Activated gamma-delta T cell treated with Interleukin-2 at 50 U/mL for 16 hours (primary cell): Measurements from ENCODE around the gene C14orf119.

ENCODE experiments used
- DNase-seq: peaks from one replicate; pipeline ENCODE4 v3.0.0-alpha.2; 2020

C14orf119 gene, protein sequence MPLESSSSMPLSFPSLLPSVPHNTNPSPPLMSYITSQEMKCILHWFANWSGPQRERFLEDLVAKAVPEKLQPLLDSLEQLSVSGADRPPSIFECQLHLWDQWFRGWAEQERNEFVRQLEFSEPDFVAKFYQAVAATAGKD

DNA sequence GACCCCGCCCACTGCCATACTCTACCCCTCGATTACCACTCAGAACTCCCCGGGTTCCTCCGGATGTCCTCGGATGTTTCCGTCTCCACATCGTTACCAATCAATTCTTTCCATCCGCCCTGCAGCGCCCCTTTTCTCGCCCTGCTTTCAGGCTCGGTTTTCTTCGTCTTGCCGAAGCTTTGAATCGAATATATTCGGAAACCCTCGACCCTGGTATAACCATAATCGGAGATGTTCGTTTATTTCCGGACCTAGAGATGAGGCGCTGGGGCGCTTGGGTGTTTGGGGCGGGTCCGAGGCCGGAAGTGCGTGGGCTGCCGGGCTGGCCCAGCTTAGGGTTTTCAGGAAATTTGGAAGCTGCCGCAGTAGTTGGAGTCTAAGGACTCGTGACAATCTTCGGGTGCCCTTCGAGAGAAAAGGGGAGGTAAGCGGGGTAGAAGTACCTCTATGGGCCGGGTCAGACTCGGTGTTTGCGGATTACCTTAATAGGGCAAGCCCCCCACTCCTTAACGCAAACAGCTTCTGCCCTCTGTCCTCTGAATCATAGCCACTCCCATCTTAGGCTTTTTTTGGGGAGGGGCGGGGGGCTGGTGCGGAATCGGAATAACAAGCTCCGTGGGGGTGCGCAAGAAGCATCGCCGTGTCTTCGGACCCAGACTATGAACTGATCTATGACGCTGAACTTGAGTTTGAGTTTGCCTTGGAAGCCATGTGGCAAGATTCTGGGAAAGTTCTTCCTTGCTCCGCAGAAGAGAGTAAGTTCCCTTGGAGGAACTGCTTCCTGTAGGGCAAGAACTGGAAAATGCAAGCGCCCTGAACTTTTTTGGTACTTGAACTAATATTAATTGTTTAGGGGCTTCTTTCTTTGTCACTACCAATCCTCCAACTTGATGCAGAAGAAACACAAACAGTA lies at the start of gene C14orf119:
Gene C14orf119 (plus strand): TSS at position 310 of the 913 bp plus-strand sequence. CDS start 2,154 bp downstream, outside the sequence.
- DNase-seq: peak; percentile 100

GRCh38 chr14:23047034-23047634 lies 48.2 kb upstream of the C14orf119 start:
- no peak for DNase-seq

GRCh38 chr14:23047751-23048693 lies 47.3 kb upstream of the C14orf119 start:
- no peak for DNase-seq

DNA sequence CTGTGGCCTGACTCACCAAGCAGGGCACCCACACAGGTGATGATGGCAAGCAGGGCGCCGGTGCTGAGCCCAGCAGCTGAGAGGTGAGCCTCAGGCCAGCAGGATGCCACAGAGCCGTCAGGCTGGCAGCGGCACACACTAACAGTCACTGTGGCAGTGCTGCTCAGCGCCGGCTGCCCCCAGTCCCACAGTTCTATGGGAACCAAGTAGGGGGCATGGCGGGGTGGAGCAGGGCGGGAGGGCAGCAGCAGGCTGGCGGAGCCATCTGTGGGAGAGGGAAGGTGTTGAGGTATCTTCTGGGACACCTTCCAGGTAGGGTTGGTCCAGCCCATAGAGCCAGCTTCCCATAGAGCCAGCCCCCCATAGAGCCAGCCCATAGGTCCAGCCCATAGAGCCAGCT lies 46.3 kb upstream of the C14orf119 start:
- DNase-seq: no peak

GRCh38 chr14:23051141-23052057 lies 43.9 kb upstream of the C14orf119 start:
- DNase-seq: no peak

GRCh38 chr14:23052182-23052623 lies 43.1 kb upstream of the C14orf119 start:
- DNase-seq: no peak

DNA sequence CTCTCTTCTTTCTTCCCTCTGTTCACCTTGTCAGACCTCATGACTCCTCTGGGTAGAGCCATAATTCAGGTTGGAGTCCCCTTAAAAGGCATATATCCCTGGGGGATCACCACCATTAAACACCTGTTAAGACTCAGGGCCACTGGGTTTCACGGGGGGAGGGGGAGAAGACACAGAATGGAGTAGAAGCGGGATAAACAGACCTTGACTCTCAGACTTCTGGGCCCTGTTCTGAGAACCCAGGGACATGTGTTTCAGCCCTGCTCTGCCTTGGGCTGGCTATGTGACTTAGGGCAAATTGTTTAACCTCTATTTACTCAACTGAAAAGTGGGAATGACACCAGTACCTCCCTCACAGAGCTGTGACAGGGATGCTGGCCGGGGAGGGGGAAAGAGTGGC lies 42.6 kb upstream of the C14orf119 start:
- no peak for DNase-seq

DNA sequence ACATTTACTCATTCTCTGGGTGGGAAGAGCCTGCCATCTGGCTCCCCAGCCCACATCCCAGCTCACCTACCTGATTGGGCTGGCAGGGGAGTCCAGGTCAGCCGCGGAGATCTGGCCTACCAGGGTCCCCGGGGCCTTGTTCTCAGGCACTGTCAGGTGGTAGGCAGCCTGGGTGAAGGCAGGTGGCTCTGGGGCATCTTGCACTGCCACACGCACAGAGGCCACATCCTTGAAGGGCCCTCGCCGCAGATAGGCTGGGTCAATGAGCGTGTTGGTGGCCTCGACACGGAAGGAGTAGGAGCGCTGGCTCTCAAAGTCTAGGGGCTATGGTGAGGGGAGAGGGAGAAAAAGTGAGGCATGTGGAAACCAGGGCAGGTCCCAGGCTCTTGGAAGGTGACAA lies 41.9 kb upstream of the C14orf119 start:
- DNase-seq: no peak

DNA sequence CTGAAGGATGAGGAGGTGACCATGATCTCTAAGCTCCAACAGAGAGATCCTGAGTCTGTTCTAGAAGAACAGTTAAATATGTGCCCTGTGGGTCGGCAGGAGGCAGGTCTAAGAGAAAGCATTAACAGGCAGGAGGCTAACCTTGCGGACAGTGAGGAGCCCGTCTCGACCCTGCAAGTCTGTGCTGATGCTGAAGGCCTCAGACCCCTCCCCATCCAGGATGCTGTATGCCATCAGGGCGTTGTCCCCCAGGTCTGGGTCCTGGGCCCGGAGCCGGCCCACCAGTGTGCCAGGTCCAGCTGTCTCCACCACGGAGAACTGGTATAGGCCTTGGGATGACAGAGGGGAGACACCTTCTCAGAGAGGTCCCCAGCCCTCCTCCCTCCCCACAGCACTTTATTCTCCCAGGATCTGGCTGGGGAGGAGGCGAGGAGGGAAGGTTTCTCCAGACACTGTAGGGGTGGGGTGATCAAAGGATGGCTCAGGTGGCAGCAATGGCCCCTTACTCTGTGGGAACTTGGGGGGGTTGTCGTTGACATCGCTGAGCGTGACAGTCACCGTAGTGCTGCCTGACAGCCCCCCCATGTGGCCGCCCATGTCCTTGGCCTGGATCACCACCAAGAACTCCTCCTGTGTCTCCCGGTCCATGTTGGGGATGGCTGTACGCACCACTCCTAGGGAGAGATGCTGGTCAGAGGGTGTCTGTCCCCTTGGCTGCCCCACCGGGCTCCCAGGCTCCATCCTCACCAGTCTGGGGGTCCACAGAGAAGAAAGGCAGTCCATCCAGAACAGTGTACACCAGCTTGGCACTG lies 41.1 kb upstream of the C14orf119 start:
- no peak for DNase-seq

GRCh38 chr14:23055147-23055550 lies 40.2 kb upstream of the C14orf119 start:
- no peak for DNase-seq

DNA sequence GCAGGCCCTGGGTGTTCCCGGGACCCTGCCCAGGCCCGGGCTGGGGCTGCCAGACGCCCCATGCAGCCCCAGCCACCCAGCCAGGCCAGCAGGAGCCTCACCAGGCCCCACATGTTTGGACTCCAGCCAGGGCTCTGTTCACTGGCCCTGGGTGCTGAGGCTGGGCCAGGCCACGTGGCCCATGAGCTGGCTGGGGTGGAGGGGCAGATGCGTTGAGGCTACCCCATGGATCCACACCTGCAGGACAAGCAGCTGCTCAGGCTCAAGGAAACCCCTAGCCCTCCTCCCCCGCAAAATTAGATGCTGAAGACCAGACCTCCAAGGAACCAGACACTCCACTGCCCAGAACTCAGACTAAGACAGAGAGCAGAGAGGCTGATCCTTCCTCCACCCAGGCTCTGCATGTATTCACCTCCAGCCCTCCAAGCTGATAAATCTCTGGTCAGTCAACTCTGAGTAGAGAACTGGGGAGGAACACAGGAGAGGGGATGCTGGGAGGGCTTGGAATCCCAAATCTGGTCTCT lies 39.6 kb upstream of the C14orf119 start:
- no peak for DNase-seq

GRCh38 chr14:23056145-23056955 lies 39.0 kb upstream of the C14orf119 start:
- peak; percentile 64 for DNase-seq

DNA sequence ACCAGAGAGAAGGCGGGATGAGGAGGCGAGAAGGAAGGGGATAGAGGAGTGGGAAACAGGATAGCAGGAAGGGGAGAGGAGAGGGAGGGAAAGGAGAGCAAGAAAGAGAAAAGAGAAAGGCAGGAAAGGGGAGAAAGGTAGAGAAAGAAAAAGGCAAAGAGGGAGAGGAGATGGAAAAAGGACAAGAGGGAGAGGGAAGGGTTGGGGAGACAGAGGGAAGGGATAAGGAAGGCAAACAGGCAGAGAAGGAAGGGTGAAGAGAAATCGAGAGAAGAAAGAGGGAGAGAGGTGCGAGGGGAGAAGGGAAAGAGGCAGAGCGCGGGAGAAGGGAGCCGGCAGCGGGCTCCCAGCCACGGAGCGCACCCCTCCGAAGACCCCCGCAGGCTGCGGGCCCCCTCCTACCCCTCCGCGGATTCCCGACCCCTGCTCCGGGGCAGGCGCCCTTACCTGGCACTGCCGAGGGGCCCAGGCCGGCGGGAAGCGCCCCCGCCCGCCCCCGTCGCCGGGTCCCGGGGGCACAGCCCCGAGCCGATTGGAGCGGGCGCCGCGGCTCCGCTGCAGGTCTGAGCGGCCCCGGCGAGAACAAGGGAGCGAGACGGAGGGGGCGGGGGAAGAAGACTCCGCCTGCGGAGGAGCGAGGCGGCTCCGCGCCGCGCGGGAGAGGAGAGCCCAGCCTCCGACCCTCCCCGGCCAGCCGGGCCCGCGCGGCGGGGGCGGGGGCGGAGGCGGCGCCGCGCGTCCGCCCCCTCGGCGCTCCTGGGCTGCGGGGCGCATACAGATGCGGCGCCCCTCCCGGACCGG lies 38.1 kb upstream of the C14orf119 start, which contains the start of gene CDH24:
Gene CDH24 (minus strand): TSS at position 565 of the 801 bp plus-strand sequence. CDS start 1,787 bp downstream, outside the sequence.
- peak; percentile 62 for DNase-seq

DNA sequence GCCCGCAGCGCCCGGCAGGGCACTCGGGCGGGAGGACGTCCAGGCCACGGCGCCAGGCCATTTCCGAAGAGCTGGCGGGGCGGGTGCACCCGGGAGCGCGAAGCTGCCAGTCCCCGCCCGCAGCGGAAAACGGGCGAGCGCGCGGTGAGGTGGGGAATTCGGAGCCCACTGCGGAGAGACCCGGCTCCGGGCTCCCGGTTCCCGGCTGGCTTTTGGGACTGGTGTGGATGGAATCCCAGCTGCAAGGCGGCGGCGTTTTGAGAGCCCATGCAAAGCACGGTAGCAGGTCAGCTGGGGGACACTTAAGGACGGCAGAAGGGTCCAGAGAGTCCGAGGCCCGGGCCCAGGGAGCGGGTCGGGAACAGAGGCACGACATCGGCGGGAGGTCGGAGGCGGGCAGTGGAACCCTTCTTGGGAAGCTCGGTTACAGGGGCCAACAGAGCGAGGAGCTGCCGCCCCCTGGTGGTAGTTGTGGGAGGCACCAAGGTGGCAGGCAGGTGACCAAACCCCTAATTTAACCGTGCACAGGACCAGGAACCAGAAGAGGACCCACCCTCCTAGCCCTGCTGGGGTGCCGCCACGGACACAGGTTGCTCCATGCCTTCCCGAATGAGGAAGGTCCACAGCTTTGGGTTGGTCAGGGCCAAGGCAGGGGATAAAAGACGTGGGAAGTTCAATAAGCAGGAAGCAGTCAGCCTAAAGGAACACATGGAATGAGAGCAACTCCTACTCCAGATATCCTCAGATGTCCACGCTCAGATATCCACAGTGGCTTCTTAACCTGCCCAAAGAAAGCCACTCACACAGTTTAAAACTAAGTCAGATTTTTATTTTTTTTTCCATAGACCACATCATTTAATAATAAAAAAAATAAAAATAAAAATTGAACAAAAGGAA lies 37.3 kb upstream of the C14orf119 start:
- DNase-seq: peak; percentile 89

DNA sequence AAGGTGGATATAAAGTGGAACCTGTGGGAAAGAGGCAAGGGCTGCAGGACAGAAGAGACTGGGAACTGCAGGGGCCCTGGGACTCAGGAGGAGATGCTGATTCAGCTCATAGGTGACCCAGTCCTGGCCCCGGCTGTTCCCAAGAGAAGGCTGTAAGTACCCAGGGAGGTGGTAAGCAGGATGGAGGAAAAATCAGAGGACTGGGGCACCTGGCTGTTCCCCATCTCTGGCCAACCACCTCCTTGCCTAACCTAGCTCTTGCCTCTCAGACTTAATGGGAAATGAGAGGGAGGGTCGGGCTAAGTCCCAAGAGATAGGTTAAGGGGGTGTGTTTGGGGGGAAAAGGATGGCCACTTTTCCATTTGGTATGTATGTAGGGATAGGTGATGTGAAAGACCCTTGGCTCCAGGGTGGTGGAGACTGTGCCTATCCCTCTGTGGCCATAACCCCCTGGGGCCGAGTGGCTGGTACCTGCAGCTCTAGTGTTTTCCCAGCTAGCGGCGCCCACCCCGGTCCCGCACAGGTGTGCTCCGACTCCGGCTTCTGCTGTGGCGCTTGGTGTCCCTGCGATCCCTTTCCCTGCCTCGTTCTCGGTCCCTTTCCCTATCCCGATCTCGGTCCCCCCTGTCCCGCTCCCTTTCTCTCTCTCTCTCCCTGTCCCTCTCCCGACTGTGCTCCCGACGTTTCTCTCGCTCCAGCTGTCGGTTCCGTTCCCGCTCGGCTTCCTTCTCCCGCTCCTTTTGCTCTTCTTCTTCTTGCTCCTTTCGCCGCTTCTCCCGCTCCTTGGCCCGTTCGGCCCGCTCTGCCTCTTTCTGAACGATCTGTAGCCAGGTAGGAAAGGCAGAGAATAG lies 36.4 kb upstream of the C14orf119 start:
- DNase-seq: no peak

DNA sequence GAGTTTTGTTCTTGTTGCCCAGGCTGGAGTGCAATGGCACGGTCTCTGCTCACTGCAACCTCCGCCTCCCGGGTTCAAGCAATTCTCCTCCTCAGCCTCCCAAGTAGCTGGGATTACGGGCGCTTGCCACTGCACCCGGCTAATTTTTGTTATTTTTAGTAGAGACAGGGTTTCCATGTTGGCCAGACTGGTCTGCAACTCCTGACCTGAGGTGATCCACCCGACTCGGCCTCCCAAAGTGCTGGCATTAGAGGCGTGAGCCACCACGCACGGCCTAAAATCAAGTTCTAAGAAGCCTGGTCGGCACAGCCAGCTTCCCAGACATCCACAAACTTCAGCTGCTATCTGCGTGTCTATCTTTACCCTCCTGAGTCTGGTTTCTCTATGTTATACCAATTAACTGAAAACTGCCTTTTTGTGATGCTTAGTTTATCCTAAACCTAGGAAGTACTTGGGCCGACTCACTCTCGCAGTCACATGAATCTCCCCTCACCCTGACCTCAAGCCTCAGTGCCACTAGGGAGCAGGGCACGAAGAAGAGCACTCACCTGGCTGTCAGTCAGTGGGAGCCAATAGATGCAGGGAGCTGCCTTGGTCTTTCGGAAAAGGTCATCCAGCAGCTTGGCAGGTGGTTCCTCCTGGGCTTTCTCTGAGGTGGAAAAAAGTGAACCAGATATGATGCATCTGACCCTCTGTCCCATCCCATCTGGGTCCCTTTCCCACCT lies 34.6 kb upstream of the C14orf119 start:
- DNase-seq: no peak
